ENCODE measurements around the gene LPP. TPM values are rescaled to one million over a fixed set of nuclear protein-coding genes. Genes with fewer than 3 reads are reported as not detected.

LPP gene
- total and polyA plus RNA-seq, 10 of the 15 experiments (the other 5 are each of a cell fraction or from before 2014, with no cell fraction given), result under 0.01 to 0.62 (median 0.03) TPM

DNA sequence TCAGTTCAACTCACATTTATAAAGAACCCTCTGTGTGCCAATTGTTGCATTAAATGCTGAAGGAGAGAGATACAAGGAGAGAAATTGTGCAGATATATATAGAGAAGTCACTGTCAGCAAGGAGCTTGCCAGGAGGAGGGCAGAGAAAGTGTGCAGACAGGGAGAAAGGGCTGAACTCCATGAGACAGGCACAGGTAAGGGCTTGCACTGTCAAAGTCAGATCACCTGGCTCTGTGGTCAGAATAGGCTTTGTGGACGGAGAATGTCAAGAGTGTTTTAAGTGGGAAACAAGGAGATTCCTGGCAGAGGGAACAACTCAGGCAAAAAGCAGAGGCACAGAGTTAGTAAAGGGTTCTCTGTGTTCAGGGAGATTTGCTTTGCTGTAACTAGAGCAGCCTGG is 714.8 kb downstream of the LPP start:
- ATAC-seq, result no peak
- Histone ChIP-seq H3K4me1 (ENCODE audit: control insufficient read depth, insufficient read depth, low read length) (no peaks in the 10 kb centered on the region), H4K20me1 (ENCODE audit: control insufficient read depth, insufficient read depth) (no peaks in the 10 kb centered on the region), H3K4me2 (ENCODE audit: control insufficient read depth, insufficient read depth) (no peak overlapping the region), H3K4me3 (no peak overlapping the region), H3K27me3 (replicated peaks in 1 of 2; ENCODE audit: control insufficient read depth in 2 of 2, insufficient read depth in 2 of 2, low read length in 1 of 2) (no peaks in the 10 kb centered on the region), H3K27ac (ENCODE audit: control insufficient read depth, insufficient read depth) (no peak overlapping the region), H2AFZ (ENCODE audit: control insufficient read depth, low read depth, low read length) (no peak overlapping the region), H3K79me2 (ENCODE audit: control insufficient read depth, insufficient read depth, low read length) (no peaks in the 10 kb centered on the region), H3K36me3 (ENCODE audit: control insufficient read depth in 2 of 2, insufficient read depth in 2 of 2, low read length in 1 of 2) (no peaks in the 10 kb centered on the region), H3K9me3 (replicated peaks; ENCODE audit: control insufficient read depth, insufficient read depth, low read length) (no peaks in the 10 kb centered on the region), H3K9ac (ENCODE audit: control insufficient read depth, insufficient read depth, low read length) (no peak overlapping the region)
- TF ChIP-seq ZNF384 (IDR thresholded peaks at IDR 0.05; ENCODE audit: borderline replicate concordance, low read depth, low read length) (no peak), POU2F2 (IDR thresholded peaks at IDR 0.05; ENCODE audit: borderline replicate concordance, low read depth, low read length) (no peak), ZSCAN29 (IDR thresholded peaks at IDR 0.05) (no peak), BCL11A (IDR thresholded peaks at IDR 0.05; ENCODE audit: low read depth, low read length) (no peak), HDGF (IDR thresholded peaks at IDR 0.05) (no peak), ZNF274 (IDR thresholded peaks at IDR 0.05; ENCODE audit: insufficient read depth, insufficient read length) (no peak), TAF1 (IDR thresholded peaks at IDR 0.05; ENCODE audit: borderline replicate concordance, low read depth, low read length) (no peak), ESRRA (IDR thresholded peaks at IDR 0.05; ENCODE audit: low read length) (no peak), STAT3 (IDR thresholded peaks at IDR 0.05; ENCODE audit: low read depth, low read length) (no peak), MTA3 (IDR thresholded peaks at IDR 0.05; ENCODE audit: borderline replicate concordance, low read length) (no peak), LARP7 (IDR thresholded peaks at IDR 0.05) (no peak), BMI1 (IDR thresholded peaks at IDR 0.05; ENCODE audit: borderline replicate concordance) (no peak), MEF2A (IDR thresholded peaks at IDR 0.05; ENCODE audit: insufficient read depth, low read depth, low read length) (no peak), SMAD1 (IDR thresholded peaks at IDR 0.05; ENCODE audit: low read depth, partially characterized antibody) (no peak), DPF2 (IDR thresholded peaks at IDR 0.05) (no peak)
- TF ChIP-seq, protein P1, sequence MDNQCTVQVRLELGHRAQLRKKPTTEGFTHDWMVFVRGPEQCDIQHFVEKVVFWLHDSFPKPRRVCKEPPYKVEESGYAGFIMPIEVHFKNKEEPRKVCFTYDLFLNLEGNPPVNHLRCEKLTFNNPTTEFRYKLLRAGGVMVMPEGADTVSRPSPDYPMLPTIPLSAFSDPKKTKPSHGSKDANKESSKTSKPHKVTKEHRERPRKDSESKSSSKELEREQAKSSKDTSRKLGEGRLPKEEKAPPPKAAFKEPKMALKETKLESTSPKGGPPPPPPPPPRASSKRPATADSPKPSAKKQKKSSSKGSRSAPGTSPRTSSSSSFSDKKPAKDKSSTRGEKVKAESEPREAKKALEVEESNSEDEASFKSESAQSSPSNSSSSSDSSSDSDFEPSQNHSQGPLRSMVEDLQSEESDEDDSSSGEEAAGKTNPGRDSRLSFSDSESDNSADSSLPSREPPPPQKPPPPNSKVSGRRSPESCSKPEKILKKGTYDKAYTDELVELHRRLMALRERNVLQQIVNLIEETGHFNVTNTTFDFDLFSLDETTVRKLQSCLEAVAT (IDR thresholded peaks at IDR 0.05), result no peak
- TF ChIP-seq, protein P2, sequence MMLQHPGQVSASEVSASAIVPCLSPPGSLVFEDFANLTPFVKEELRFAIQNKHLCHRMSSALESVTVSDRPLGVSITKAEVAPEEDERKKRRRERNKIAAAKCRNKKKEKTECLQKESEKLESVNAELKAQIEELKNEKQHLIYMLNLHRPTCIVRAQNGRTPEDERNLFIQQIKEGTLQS (IDR thresholded peaks at IDR 0.05; ENCODE audit: borderline replicate concordance, extremely low read depth, low read depth, low read length), result no peak
- TF ChIP-seq, protein P3, sequence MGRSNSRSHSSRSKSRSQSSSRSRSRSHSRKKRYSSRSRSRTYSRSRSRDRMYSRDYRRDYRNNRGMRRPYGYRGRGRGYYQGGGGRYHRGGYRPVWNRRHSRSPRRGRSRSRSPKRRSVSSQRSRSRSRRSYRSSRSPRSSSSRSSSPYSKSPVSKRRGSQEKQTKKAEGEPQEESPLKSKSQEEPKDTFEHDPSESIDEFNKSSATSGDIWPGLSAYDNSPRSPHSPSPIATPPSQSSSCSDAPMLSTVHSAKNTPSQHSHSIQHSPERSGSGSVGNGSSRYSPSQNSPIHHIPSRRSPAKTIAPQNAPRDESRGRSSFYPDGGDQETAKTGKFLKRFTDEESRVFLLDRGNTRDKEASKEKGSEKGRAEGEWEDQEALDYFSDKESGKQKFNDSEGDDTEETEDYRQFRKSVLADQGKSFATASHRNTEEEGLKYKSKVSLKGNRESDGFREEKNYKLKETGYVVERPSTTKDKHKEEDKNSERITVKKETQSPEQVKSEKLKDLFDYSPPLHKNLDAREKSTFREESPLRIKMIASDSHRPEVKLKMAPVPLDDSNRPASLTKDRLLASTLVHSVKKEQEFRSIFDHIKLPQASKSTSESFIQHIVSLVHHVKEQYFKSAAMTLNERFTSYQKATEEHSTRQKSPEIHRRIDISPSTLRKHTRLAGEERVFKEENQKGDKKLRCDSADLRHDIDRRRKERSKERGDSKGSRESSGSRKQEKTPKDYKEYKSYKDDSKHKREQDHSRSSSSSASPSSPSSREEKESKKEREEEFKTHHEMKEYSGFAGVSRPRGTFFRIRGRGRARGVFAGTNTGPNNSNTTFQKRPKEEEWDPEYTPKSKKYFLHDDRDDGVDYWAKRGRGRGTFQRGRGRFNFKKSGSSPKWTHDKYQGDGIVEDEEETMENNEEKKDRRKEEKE (IDR thresholded peaks at IDR 0.05), result no peak
- TF ChIP-seq, protein P4, sequence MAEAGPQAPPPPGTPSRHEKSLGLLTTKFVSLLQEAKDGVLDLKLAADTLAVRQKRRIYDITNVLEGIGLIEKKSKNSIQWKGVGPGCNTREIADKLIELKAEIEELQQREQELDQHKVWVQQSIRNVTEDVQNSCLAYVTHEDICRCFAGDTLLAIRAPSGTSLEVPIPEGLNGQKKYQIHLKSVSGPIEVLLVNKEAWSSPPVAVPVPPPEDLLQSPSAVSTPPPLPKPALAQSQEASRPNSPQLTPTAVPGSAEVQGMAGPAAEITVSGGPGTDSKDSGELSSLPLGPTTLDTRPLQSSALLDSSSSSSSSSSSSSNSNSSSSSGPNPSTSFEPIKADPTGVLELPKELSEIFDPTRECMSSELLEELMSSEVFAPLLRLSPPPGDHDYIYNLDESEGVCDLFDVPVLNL (IDR thresholded peaks at IDR 0.05; ENCODE audit: low read depth, low read length), result no peak
- ChIA-PET POLR2A (no interaction called here), SMC1A (ENCODE audit: uncharacterized antibody, unreplicated experiment) (no interaction called here), RAD21 (ENCODE audit: unreplicated experiment) (no interaction called here), CTCF (no interaction called here)
- in situ Hi-C loops (cut with MboI), result no loop called here
- WGBS (ENCODE audit: insufficient coverage, insufficient replicate concordance, low lambda C conversion rate, missing lambda C conversion rate), result 64% methylated on average over 1 of the region's 1 CpG
- no peak for DNase-seq (ENCODE audit: low read depth, low spot score)
- intact Hi-C loops (cut with micrococcal nuclease; ENCODE audit: unreplicated experiment), result no loop called here
- no peak for FAIRE-seq
- BruUV-seq (replicated peaks), result no TSS peak

Data from GM12878 (cell line).